NCI-H526 treated with DMSO at 0.1 percent for 48 hours (cell line): ENCODE results near the gene BHLHE41.
A peak's percentile ranks its signal among the peaks of the same experiment; 100 is the strongest.

Experiments
- DNase-seq: peaks from one replicate; lab custom pipeline; 2025; lab: John Stamatoyannopoulos, UW

BHLHE41 gene

DNA sequence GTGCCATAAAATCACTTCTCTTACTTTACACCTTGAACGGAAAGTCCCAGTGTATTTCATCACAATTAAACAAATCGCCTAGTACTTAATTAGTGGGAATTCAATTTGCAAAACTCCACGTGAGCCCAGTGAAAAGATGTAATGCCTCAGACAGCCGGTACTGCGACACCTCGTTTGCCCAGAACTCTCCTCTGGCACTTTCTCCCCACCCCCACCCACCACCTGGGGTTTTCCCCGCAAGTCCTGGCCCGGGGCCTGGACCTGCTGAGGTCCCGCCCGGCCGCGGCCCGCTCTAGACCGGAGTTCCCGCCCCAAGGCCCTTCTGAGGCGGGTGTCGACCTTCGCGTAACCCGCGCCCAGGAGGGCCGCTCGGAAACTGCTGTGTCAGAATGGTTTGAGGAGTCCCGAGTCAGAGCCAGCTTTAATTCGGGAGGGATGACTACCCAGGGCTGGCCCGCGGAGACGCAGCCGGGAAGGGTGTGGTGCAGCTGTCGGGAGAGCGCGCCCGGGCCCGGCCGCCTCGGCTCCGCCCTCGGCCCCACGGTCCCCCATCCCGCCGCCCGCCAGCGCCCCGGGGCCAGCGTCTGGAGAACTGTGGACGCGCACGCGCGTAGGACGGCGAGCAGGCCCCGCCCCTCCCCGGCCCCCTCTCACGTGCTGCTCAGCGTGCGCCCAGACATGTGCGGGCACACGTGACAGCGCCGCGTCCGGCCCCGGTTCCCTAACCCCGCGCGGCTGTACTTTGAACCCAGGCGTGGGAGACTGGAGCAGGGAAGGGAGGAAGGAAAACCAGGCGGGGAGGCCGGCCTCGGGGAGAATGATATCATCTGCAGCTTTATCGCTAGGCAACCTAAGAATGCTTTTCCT lies 10.8 kb downstream of the BHLHE41 start:
- DNase-seq, result peak; percentile 90

DNA sequence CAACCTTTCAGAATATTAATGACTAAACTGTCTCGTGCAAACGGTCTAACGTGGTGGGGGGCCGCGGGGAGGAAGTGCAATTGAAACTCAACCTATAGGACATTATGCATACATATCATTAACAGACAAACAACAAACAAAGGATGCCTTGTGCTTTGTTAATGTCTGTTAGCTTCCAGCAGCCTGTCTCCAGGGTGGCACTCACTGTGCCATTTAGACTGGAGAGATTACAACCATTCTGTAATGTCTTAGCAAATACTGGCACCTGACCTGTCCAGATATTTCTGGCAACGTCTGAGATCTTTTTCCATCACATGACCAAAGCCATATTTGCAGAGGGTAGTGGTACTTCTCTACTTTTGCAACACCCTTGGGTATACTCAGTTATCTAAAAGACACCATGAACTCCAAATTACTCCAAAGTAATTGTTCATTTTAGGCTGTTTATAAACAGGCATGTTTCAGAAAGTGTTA lies 11.6 kb downstream of the BHLHE41 start:
- peak; percentile 99 for DNase-seq

DNA sequence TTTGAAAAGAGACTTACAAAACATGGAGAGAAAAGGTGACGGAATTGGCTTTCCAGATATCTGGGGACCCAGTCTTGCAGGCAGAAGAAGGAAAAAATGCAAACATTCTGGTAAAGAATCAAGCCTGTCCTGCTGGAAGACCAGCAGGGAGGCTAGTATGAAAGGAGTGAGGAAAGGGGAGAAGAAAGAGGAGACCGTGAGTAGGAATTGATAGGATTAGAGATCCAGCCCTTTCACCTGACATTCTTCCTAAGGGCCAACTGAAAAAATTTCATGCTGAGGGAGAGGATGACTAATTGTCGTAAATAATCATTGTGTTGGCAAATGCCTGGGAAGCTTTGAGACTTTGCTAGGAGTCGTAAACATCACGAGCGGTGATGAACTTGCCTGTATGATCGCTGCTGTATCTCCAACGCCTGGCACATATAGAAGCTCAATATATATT lies 12.1 kb downstream of the BHLHE41 start:
- DNase-seq, result peak; percentile 99

DNA sequence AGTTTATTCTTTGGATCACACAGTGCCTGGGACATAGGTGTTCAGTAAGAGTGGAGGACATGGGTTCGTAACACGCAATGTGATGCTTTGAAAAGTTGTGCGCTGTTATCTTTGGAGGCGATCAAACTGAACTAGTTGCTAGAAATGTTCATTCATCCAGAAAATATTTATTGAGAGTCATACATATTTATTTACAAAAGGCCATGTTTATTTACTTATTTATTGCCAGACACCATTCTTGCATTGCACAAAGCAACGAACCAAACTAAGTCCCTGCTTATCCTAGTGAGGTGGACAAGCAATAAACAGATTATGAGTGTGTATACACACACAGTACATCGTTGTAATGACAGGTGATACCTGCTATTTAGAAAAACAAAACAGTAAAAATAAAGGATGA lies 12.6 kb downstream of the BHLHE41 start:
- peak; percentile 59 for DNase-seq

DNA sequence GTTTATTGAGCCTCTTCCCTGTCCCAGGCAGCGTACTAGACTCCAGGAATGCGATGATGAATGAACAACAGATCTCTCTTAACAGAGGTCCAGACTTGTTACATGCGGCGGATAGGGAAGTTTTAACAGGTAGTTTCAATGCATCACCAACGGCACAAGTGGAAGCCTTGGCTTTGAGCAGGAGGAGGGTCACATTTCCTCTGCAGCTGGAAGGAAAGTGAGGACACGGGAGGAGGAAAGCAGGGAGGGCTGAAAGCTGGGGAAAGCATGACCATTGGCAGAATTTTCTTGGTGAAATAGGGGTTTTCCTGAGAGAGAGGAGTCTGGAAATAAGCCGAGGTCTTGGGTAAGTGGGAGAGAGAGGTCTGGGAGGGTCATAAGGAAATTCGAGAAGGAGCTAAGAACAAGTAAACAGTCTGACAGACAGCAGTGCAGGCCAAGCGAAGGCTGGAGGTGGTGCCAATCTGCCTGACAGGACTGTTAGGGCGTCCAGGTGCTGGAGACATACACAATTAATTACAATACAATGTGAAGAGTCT lies 15.4 kb downstream of the BHLHE41 start:
- DNase-seq, result peak; percentile 70

DNA sequence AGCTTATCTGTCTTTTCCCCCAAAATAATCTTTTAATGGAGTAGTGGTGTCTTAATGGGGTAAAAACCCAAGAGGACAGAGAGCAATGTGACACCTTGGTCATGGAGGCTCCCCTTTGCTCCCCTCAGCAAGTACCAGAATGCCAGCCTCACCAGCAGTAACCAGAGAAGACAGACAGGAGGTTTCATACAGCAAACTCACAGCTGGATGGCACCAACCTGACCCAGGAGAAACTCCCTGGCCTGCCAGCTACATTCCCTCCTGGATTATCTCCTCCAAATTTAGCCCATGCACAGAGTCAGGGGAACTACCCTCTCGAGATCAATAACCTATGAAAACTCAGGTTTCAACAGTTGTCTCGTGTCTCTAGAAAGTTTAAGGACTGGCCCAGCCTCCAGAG lies 15.9 kb downstream of the BHLHE41 start:
- no peak for DNase-seq

DNA sequence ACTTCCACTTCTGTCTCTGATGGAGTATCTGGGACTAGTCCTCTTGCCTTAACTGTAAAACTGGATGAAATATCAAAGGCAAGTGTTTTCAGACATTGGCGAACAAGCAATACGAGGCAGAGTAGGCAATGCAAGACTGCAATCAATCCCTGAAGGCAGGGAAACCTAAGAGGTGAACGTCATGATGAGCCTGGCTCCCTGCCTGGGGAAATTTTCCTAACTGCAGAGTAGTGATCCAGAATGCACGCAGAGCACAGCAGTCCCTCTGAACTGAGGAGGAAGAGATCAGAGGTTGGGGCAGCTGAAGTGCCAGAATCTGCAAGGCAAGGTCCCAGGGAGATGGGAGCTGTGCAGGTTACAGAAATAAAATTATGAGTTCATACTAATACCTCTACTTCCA lies 18.5 kb downstream of the BHLHE41 start:
- DNase-seq, result no peak

DNA sequence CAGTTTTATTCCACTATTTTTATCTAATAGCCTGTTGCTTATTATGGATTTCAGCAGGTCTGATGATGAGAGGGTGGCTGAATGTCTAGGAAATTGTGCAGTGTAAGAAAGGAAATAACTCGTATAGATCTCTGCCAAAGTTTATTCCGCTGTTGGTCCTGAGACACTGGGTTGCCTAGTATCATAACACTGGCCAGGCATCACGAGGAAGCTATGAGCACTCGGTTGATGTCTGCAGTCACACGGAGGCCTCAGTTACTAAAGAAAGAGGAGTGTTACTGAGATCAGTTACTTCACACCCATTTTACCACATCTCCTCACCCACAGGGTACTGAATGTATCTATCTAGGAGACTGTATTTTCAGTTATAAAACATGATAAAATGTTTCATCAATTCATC lies 21.9 kb downstream of the BHLHE41 start:
- DNase-seq, result no peak

DNA sequence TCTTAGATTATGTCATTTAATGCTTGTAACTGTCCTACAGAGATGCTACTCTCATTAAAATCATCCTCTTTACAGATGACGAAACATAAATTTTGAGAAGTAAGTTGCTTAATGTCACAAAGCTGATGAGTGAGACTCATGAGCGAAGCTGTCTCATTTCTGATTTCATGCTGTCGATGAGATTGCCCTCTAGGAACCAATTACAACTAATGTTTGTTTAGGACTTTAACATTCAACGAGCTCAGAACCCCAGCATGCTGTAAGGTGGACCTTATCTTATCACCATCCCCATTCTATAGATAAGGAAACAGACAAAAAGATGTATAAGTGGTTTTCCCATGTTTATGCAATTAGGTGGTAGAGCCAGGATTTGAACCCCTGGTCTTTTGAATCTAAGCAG lies 23.1 kb downstream of the BHLHE41 start:
- DNase-seq, result no peak

DNA sequence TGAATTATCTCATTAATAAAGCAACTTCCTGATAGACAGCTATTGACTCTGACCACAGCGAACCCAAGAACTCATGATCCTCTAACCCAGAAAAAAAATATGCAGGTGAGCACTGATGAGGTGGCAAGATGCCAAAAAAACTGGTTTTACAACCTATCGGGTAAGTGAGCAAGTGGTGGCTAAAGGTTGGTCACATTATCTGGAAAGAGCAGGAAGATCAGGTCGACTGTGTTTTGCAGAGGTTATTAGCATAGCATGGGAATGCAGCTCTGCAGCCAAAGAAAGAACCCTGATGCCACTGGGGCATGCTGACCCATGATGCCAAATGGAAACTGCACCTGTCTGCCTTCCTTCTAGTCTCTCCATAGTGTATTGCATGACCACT lies 23.5 kb downstream of the BHLHE41 start:
- DNase-seq, result peak; percentile 92

DNA sequence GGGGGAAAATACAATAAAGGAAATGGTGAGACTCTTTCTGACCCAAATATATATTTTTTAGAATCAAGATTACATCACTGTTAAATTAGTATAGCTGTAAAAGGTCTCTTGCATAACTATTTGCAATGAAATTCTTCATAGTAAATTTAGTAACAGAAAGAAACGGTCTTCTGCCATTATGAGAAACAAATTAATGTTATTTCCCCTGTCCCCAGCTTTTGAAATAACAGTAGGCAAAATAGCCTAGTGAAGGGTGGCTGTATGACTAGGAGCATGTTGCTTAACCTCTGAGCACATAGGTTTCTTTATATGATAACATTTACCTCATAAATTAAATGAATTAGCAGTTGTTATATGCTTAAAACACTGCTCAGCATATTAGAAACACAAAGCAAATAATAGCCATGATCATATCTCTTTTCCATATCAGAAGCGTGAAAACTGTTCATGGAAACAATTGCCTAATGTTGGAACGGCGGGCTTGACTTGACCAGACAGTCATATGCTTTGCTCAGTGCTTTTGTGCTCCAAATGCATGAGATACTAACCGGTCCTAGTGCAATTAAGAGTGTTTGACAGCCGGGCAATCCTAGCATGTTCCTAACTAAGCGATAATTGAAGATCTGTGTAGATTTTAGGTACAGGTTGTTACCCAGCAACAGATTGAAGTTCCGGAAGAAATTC lies 24.0 kb downstream of the BHLHE41 start:
- DNase-seq, result peak; percentile 90

DNA sequence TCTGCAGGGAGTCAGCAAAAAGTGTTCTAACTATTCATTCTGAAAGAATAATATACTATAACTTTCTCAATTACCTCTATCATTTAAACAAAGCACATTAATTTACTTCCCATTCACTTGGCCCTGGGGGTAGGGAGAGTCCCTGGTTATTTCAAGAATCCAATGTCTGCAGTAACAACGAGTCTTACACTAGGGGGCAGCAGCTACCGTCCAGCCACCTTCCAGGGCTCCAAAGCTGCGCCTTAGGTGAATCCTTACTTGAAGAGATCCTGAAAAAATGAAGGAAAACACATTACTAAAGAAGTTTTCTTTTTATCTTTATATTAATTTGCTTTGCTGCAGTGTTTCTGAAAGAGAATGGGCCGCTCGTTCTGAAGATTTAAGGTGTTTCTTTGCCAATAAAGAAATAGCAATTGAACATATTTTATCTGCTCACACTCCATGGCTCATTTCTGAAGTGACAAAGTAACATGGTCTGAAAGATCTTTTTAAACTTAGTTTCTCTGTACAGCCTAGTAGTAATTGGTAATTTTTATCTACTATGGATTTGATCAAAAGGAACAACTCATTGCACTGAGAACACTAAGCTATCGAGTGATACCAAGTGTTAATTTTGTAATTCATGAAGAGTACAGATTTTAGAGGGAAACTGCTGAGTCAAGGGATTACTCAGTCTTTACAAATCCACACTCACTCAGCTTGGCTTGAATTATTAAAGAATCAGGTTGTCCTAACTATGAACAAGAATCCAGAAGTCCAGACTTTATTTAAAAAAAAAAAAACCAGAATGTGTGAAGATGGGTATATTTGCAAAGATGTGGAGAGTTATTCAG lies 27.6 kb downstream of the BHLHE41 start:
- peak; percentile 69 for DNase-seq

DNA sequence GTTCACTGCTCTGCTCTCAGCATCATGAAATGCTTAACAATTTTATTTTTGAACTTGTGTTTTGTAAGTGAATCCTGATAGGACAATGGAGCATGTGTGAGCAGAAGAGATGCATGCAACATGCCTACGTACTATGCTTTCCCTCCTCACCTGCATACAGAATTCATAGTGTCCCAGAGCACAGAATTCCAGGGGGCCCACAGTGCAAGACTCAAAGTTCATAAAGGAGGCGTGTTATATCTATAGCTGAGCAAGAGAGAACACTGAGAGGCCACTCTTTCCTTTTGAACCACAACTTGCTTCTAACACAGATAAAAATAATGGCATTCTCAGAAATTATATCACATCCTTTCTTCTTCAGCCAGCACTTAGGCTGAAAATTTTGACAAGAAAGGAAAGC lies 28.8 kb downstream of the BHLHE41 start:
- DNase-seq, result no peak

DNA sequence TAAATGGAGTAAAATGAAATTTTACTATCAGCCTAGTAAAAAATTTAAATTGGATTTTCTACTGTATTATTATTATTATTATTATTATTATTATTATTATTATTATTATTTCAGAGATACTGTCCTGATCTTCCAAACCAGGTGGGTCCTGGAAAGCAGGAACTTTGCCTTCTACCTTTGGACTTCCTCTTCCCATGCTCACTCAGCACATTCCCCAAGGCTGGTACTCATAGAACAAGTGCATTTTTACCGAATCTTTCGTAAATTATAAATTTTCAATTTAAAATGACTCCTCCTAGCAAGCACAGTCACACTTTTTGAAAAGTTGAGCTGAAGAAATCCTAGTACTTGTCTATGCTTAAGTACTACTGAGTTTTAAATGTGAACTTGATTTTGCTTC lies 29.7 kb downstream of the BHLHE41 start:
- DNase-seq, result no peak

DNA sequence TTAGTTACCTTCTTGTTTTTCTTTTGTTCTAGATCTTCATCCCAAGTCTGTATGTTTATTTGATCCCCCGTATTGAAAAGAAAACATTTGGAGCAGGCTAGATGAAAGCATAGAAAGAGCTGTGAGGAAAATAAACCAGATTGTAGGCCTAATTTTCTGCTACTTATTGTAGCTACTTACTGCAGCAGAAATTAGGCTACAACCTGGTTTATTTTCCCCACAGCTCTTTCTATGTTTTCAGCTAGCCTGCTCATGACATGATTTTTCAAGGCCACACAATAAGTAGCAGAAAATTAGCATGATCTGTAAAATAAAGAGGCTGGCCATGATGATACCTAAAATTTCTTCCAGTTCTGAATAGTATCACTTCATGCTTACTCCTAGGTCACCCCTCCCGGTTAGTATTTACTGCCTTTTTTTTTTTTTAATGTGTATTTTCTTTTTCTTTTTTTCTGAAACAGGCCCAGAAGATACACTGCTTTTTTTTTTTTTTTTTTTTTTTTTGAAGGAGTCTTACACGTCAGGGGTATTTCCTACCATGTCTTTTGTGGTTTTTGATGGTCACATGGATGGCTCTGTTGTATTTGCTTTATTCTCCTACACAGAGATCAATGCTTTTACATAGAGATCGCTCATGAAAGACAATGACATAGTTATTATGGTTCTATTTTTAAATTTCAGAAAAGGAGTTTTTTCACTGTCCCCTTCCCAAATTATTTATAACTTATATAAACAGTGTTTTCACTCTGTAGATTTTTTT lies 32.3 kb downstream of the BHLHE41 start:
- DNase-seq, result no peak

DNA sequence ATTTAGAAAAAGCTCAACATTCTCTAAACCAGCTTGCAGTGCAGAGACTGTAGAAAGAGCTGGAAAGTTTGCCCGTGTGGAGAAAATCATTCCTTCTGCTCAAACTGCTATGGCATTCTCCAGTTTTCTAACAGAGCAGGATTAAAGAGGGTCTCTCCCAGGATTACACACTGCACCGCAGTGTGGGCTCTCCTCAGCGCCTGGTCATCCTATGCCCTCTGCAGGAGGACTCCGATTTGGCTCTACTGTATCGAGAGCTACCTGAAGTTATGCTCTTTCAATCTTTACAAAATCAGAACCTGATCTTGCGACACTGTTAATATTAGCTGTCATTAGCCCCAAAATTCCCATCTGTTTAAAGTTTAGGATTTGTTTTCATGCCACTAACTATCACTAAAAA lies 33.0 kb downstream of the BHLHE41 start:
- DNase-seq, result no peak

DNA sequence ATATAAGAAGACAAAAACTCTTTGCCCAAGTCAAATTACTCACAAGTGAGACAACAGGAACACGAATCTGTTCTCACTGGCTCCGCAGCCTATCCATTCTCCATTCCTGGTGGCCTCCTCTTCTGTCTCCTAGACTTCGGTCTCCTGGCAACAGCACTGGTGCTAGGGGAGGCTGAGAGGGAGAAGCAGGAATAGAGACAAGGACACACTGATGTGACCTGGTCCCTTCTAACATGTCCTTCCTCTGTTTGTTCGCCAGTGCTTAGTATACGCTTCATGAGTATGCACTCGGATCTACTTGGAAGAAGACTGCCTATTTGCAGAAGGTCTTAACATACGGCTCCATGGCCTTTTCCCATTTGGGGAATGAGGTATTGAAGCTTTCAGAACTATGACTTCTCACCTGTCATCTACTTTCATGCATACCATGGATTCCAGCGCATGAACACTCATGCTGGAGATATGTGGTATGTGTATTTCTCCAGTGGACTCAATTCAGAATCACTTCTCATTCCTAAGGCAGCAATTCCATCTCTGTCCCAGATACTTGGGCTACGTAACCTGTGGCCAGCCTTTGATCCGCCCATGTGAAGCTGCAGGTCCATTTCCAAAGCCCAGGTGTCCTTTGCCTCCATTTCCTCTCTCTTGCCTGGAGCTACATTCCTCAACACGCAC lies 33.9 kb downstream of the BHLHE41 start:
- no peak for DNase-seq

DNA sequence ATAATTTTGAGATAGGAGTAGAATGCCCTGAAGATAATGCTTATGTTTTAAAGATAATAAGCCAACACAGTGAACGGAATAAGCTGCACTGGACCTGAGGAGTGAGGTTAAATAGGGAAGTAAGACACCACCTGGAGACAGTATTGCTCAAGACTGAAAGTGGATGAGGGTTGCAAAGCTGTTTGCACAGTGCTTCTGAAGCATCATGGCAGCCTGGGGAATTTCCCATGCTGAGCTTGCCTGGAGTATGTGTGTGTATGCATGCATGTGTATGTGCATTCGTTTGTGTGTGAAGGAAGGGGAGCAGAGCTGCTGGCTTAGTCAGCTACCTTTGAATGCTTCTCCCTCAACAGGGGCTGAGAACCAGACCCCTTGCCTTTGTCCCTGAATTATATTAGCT lies 35.8 kb downstream of the BHLHE41 start:
- DNase-seq, result no peak

DNA sequence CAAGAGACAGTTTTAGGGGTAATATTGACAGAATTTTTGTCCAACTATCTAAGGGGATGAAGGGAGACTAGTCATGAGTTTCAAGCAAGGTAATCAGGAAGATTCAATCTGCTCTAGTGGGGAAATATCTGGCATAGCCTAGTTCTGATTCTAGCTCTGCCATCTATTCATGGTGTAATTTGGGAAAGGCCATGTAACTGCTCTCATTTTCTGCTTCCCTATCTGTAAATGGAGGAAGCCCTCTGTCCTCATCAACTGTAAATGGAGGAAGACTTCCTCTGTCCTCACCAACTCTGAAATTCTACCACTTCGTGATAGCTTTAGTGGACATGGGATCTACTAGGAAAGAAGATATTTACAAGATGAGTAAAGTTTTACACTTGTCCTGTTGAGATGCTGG lies 37.9 kb downstream of the BHLHE41 start:
- DNase-seq, result no peak

DNA sequence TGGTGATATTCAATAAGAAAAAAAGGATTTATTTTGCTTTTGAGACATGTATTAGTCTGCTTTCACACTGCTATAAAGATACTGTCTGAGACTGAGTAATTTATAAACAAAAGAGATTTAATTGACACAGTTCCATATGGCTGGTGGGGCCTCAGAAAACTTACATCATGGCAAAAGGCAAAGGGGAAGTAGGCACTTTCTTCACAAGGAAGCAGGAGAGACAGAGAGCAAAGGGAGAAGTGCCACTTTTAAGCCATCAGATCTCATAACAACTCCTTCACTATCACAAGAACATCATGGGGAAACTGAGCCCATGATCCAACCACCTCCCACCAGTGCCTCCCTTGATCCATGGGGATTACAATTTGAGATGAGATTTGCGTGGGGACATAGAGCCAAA lies 43.9 kb downstream of the BHLHE41 start:
- DNase-seq, result no peak
